Keratinocyte (primary cell): ENCODE measurements around the gene AHCYL2. TPM values are rescaled to one million over a fixed set of nuclear protein-coding genes. Genes with fewer than 3 reads are reported as not detected.

Source experiments
- DNase-seq: peaks from one replicate; pipeline ENCODE4 v3.0.0-alpha.2; 2011; ENCODE audit warnings: low read depth, missing footprints, low spot score
- FAIRE-seq: peaks from 2 replicates; lab custom pipeline; 2011; peaks lifted over from hg19 to GRCh38; lab: Jason Lieb, UNC
- H2AFZ ChIP-seq: 2 replicates; pipeline ENCODE4 v1.6.0; 2012; ENCODE audit warnings: low read length, control low read depth, inconsistent platforms; ENCODE audit not compliant: control insufficient read depth
- H3K27ac ChIP-seq: 2 replicates; pipeline ENCODE4 v1.5.1; 2011; ENCODE audit warnings: low read length; ENCODE audit not compliant: control insufficient read depth, insufficient read depth
- H3K27me3 ChIP-seq: 3 replicates; pipeline ENCODE4 v1.6.0; 2011; ENCODE audit warnings: low read length; ENCODE audit not compliant: control insufficient read depth, insufficient read depth; ENCODE audit errors: extremely low read depth
- H3K36me3 ChIP-seq, 2 experiments: 2 replicates in 1 of 2; 3 replicates in 1 of 2; pipeline ENCODE4 v1.5.1; 2011; ENCODE audit warnings: low read length in 2 of 2, mild to moderate bottlenecking in 1 of 2; ENCODE audit not compliant: control insufficient read depth in 2 of 2, insufficient read depth in 2 of 2; ENCODE audit errors: extremely low read depth in 1 of 2
- H3K4me1 ChIP-seq: 3 replicates; pipeline ENCODE4 v1.5.1; 2011; ENCODE audit warnings: low read length; ENCODE audit not compliant: control insufficient read depth, insufficient read depth; ENCODE audit errors: extremely low read depth
- H3K4me2 ChIP-seq: 3 replicates; pipeline ENCODE4 v1.6.0; 2011; ENCODE audit warnings: low read depth, low read length; ENCODE audit not compliant: control insufficient read depth, insufficient read depth; ENCODE audit errors: extremely low read depth
- H3K4me3 ChIP-seq, 3 experiments: fragments of 200-600 bp in 1 of 3; sonication (generic) in 1 of 3; 2 replicates in 2 of 3; 3 replicates in 1 of 3; pipeline ENCODE4 v1.5.1; 2011 to 2016; ENCODE audit warnings: low read length in 3 of 3, mild to moderate bottlenecking in 3 of 3, control low read depth in 2 of 3, inconsistent platforms in 1 of 3, low read depth in 1 of 3, mixed read lengths in 1 of 3, mixed run types in 1 of 3, moderate library complexity in 1 of 3; ENCODE audit not compliant: control insufficient read depth in 2 of 3, insufficient read depth in 2 of 3; ENCODE audit errors: extremely low read depth in 1 of 3
- H3K79me2 ChIP-seq: 2 replicates; pipeline ENCODE4 v1.6.0; 2012; ENCODE audit warnings: low read length; ENCODE audit not compliant: control insufficient read depth, insufficient read depth
- H3K9ac ChIP-seq: 3 replicates; pipeline ENCODE4 v1.6.0; 2011; ENCODE audit warnings: low read length; ENCODE audit not compliant: control insufficient read depth, insufficient read depth; ENCODE audit errors: extremely low read depth
- H3K9me1 ChIP-seq: 3 replicates; pipeline ENCODE4 v1.6.0; 2011; ENCODE audit warnings: low read length; ENCODE audit not compliant: control insufficient read depth, insufficient read depth; ENCODE audit errors: extremely low read depth
- H3K9me3 ChIP-seq: 2 replicates; pipeline ENCODE4 v1.5.1; 2012; ENCODE audit warnings: low read depth, low read length; ENCODE audit not compliant: control insufficient read depth
- H4K20me1 ChIP-seq: 3 replicates; pipeline ENCODE4 v1.6.0; 2011; ENCODE audit warnings: low read length; ENCODE audit not compliant: control insufficient read depth, insufficient read depth; ENCODE audit errors: extremely low read depth
- CTCF ChIP-seq, 3 experiments: IDR thresholded peaks in 1 of 3; conservative IDR thresholded peaks in 1 of 3; optimal IDR thresholded peaks in 1 of 3; 2 replicates in 2 of 3; 3 replicates in 1 of 3; pipeline versions ENCODE3 to v1.5.1; 2011; ENCODE audit warnings: low read length in 3 of 3, mild to moderate bottlenecking in 3 of 3, moderate library complexity in 2 of 3, control low read depth in 1 of 3, inconsistent platforms in 1 of 3; ENCODE audit not compliant: insufficient read depth in 2 of 3; ENCODE audit errors: extremely low read depth in 1 of 3
- EZH2 ChIP-seq: IDR thresholded peaks from one replicate; pipeline ENCODE4 v1.6.1; 2012; ENCODE audit warnings: inconsistent platforms, mild to moderate bottlenecking, low read length, moderate library complexity
- dilution Hi-C: fragments of 300-500 bp; cut with MboI; formaldehyde crosslinking; loops from one replicate; pipeline ENCODE4 v1.7.0; 2020; ENCODE audit warnings: low sequenced_read_pairs; ENCODE audit not compliant: extremely low pct_ligation_motif_present
- polyA plus RNA-seq, 5 experiments: library from polyadenylated mRNA; depleted of rRNA in 3 of 5; stranded (reverse) in 3 of 5; stranded (forward) in 1 of 5; unstranded in 1 of 5; fragments of >200 nt; gene quantifications; 1 replicate in 1 of 5; 2 replicates in 3 of 5; 3 replicates in 1 of 5; pipeline versions ENCODE4 v1.2.1 to v1.2.3, GENCODE V29; 2011 to 2012; ENCODE audit warnings: missing spikeins in 2 of 5, low read depth in 1 of 5, low replicate concordance in 1 of 5

Gene AHCYL2
- polyA plus RNA-seq, 1 donor (not counting 4 experiments of a cell fraction or from before 2014, with no cell fraction given) = 32.8 TPM

- Histone ChIP-seq H4K20me1 (no peaks in the 10 kb centered on the region), H3K27me3 (no peaks in the 10 kb centered on the region), H2AFZ (no peak overlapping the region), H3K9me1 (no peaks in the 10 kb centered on the region), H3K9me3 (no peaks in the 10 kb centered on the region), H3K79me2 (peaks cover 10% of the 10 kb centered on the region), H3K4me2 (peak overlapping the region; percentile 31), H3K27ac (peak overlapping the region; percentile 10), H3K36me3 (no peaks in the 10 kb centered on the region), H3K4me1 (peaks cover 16% of the 10 kb centered on the region), H3K9ac (no peak overlapping the region), H3K4me3 (no peak overlapping the region)
- peak; percentile 43 for FAIRE-seq
- dilution Hi-C loops = no loop called here
- no peak for DNase-seq
- TF ChIP-seq EZH2 (no peak), CTCF (optimal IDR thresholded peaks at IDR 0.05 in 1 of 3, IDR thresholded peaks at IDR 0.05 in 1 of 3, conservative IDR thresholded peaks at IDR 0.05 in 1 of 3; ENCODE audit: extremely low read depth in 1 of 3, insufficient read depth in 2 of 3, low read length in 3 of 3) (no peak)
Measured at GRCh38 chr7:129258649-129259389, 34.0 kb downstream of the AHCYL2 start.

- peaks cover 3% of the 10 kb centered on the region for H3K79me2 ChIP-seq
- H3K9ac ChIP-seq = no peak overlapping the region
- H3K4me1 ChIP-seq = peaks cover 34% of the 10 kb centered on the region
- H2AFZ ChIP-seq = no peak overlapping the region
- no peak overlapping the region for H3K4me2 ChIP-seq
- no peaks in the 10 kb centered on the region for H3K27me3 ChIP-seq
- no peaks in the 10 kb centered on the region for H3K9me3 ChIP-seq
- no peaks in the 10 kb centered on the region for H3K36me3 ChIP-seq
- H3K4me3 ChIP-seq = no peak overlapping the region
- TF ChIP-seq CTCF (optimal IDR thresholded peaks at IDR 0.05 in 1 of 3, IDR thresholded peaks at IDR 0.05 in 1 of 3, conservative IDR thresholded peaks at IDR 0.05 in 1 of 3; ENCODE audit: extremely low read depth in 1 of 3, insufficient read depth in 2 of 3, low read length in 3 of 3) = no peak
- H3K9me1 ChIP-seq = no peaks in the 10 kb centered on the region
- no peak for FAIRE-seq
- H3K27ac ChIP-seq = no peak overlapping the region
- DNase-seq = no peak
- dilution Hi-C loops = no loop called here
- H4K20me1 ChIP-seq = no peaks in the 10 kb centered on the region
Measured at GRCh38 chr7:129262324-129262723, 37.5 kb downstream of the AHCYL2 start.
